ENCODE measurements around the gene ADIRF.

- TF ChIP-seq POLR2A (IDR thresholded peaks at IDR 0.05; ENCODE audit: low read length) (no peak), GATA1 (IDR thresholded peaks at IDR 0.05; ENCODE audit: low read depth, low read length) (no peak)
Observed at GRCh38 chr10:86964847-86965190, 3.5 kb upstream of the ADIRF start.

Data from erythroblast (primary cell).